ENCODE data around the gene PPP1R9A. TPM values are rescaled to one million over a fixed set of nuclear protein-coding genes. Genes with fewer than 3 reads are reported as not detected.

PPP1R9A gene
- total RNA-seq, 4 donors from 2014 or later = 4.7 to 23.9 (median 11.8) TPM

GRCh38 chr7:95330204-95330960 lies 423.0 kb downstream of the PPP1R9A start:
- DNase-seq = no peak
- Histone ChIP-seq H3K9me3 (no peaks in the 10 kb centered on the region), H3K27me3 (no peaks in the 10 kb centered on the region), H3K27ac (no peak overlapping the region), H3K4me1 (peaks cover 0 to 3% (median 0%) of the 10 kb centered on the region in 4 donors), H3K36me3 (no peaks in the 10 kb centered on the region), H3K4me3 (peak overlapping the region in 3 of 4 donors; percentile 11 to 44 (median 35))
- no peak for TF ChIP-seq CTCF (IDR thresholded peaks at IDR 0.05)
- no peak for TF ChIP-seq POLR2A (IDR thresholded peaks at IDR 0.05)

- TF ChIP-seq POLR2A (IDR thresholded peaks at IDR 0.05) (no peak), CTCF (IDR thresholded peaks at IDR 0.05) (no peak)
- Histone ChIP-seq H3K27ac (no peak overlapping the region), H3K4me3 (peak overlapping the region in 3 of 4 donors; percentile 11 to 44 (median 35)), H3K36me3 (no peaks in the 10 kb centered on the region), H3K27me3 (no peaks in the 10 kb centered on the region), H3K9me3 (no peaks in the 10 kb centered on the region), H3K4me1 (peaks cover 0 to 3% (median 0%) of the 10 kb centered on the region in 4 donors)
- no peak for DNase-seq
Measured at GRCh38 chr7:95330961-95331337, 423.6 kb downstream of the PPP1R9A start.

GRCh38 chr7:95334447-95334846 lies 427.1 kb downstream of the PPP1R9A start:
- H3K4me3 ChIP-seq = no peak overlapping the region
- no peaks in the 10 kb centered on the region for H3K9me3 ChIP-seq
- no peak overlapping the region for H3K27ac ChIP-seq
- no peaks in the 10 kb centered on the region for H3K27me3 ChIP-seq
- no peak for TF ChIP-seq CTCF (IDR thresholded peaks at IDR 0.05)
- no peak for TF ChIP-seq POLR2A (IDR thresholded peaks at IDR 0.05)
- no peak for DNase-seq
- peaks cover 0 to 3% (median 0%) of the 10 kb centered on the region in 4 donors for H3K4me1 ChIP-seq
- no peaks in the 10 kb centered on the region for H3K36me3 ChIP-seq

GRCh38 chr7:95335093-95335492 lies 427.7 kb downstream of the PPP1R9A start:
- H3K27me3 ChIP-seq = no peaks in the 10 kb centered on the region
- no peak overlapping the region for H3K4me3 ChIP-seq
- no peaks in the 10 kb centered on the region for H3K9me3 ChIP-seq
- peaks cover 0 to 2% (median 0%) of the 10 kb centered on the region in 4 donors for H3K4me1 ChIP-seq
- TF ChIP-seq CTCF (IDR thresholded peaks at IDR 0.05) = no peak
- no peak for TF ChIP-seq POLR2A (IDR thresholded peaks at IDR 0.05)
- no peaks in the 10 kb centered on the region for H3K36me3 ChIP-seq
- H3K27ac ChIP-seq = no peak overlapping the region
- DNase-seq = no peak

GRCh38 chr7:95338832-95339231 lies 431.4 kb downstream of the PPP1R9A start:
- TF ChIP-seq CTCF (IDR thresholded peaks at IDR 0.05) (no peak), POLR2A (IDR thresholded peaks at IDR 0.05) (no peak)
- no peaks in the 10 kb centered on the region for H3K27me3 ChIP-seq
- no peaks in the 10 kb centered on the region for H3K36me3 ChIP-seq
- DNase-seq = no peak
- no peaks in the 10 kb centered on the region for H3K9me3 ChIP-seq
- H3K4me1 ChIP-seq = no peaks in the 10 kb centered on the region
- H3K4me3 ChIP-seq = no peak overlapping the region
- no peak overlapping the region for H3K27ac ChIP-seq

All from Peyer's patch (tissue), 4 donors.